ENCODE data around the gene PLD1.

- TF ChIP-seq TAF1 (IDR thresholded peaks at IDR 0.05; ENCODE audit: borderline replicate concordance, insufficient read depth, low read length) (no peak), POLR2AphosphoS5 (IDR thresholded peaks at IDR 0.05; ENCODE audit: low read depth, low read length) (no peak), REST (IDR thresholded peaks at IDR 0.05; ENCODE audit: insufficient read depth in 1 of 2, low read depth in 2 of 2, low read length in 2 of 2) (no peak), FOXP2 (optimal IDR thresholded peaks at IDR 0.05; ENCODE audit: borderline replicate concordance, extremely low read depth, extremely low read length, insufficient read depth) (no peak), SIN3A (IDR thresholded peaks at IDR 0.05; ENCODE audit: borderline replicate concordance, insufficient read depth, low read length) (no peak)
Observed at GRCh38 chr3:171805687-171806086, 4.6 kb downstream of the PLD1 start.
